Measurements from ENCODE around the gene VWF.
"Not testable (repeated sequence)": the region's sequence is repeated elsewhere in the genome, so short reads cannot be mapped to it uniquely, and the experiment has no call there.

DNA sequence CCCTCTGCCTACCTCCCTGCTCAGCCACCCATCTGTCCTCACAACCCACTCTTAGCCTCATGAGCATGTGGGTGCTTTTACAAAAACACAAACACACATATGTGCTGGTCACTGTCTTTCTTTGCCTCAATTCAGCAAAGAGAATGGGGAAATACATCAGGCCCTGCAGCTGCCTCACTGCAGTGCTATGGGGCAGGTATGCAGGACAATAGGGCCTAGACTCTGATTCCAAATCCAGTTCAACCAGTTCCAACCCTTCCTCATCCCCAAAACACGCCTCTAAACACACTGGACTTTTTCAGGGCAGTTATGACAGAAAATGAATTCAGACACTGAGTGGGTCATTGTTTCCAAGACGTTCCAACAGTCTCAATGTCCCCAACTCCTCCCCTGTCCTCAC lies 100.4 kb downstream of the VWF start:
- TF ChIP-seq, protein P1, sequence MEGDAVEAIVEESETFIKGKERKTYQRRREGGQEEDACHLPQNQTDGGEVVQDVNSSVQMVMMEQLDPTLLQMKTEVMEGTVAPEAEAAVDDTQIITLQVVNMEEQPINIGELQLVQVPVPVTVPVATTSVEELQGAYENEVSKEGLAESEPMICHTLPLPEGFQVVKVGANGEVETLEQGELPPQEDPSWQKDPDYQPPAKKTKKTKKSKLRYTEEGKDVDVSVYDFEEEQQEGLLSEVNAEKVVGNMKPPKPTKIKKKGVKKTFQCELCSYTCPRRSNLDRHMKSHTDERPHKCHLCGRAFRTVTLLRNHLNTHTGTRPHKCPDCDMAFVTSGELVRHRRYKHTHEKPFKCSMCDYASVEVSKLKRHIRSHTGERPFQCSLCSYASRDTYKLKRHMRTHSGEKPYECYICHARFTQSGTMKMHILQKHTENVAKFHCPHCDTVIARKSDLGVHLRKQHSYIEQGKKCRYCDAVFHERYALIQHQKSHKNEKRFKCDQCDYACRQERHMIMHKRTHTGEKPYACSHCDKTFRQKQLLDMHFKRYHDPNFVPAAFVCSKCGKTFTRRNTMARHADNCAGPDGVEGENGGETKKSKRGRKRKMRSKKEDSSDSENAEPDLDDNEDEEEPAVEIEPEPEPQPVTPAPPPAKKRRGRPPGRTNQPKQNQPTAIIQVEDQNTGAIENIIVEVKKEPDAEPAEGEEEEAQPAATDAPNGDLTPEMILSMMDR (IDR thresholded peaks at IDR 0.05), result not testable (repeated sequence)
- not testable (repeated sequence) for TF ChIP-seq EP300 (IDR thresholded peaks at IDR 0.05); POLR2A (IDR thresholded peaks at IDR 0.05; ENCODE audit: low read depth); POLR2AphosphoS5 (IDR thresholded peaks at IDR 0.05)
